ENCODE measurements around the gene IDS. TPM values are rescaled to one million over a fixed set of nuclear protein-coding genes. Genes with fewer than 3 reads are reported as not detected.
"Not testable (repeated sequence)": the region's sequence is repeated elsewhere in the genome, so short reads cannot be mapped to it uniquely, and the experiment has no call there.

Gene IDS, protein sequence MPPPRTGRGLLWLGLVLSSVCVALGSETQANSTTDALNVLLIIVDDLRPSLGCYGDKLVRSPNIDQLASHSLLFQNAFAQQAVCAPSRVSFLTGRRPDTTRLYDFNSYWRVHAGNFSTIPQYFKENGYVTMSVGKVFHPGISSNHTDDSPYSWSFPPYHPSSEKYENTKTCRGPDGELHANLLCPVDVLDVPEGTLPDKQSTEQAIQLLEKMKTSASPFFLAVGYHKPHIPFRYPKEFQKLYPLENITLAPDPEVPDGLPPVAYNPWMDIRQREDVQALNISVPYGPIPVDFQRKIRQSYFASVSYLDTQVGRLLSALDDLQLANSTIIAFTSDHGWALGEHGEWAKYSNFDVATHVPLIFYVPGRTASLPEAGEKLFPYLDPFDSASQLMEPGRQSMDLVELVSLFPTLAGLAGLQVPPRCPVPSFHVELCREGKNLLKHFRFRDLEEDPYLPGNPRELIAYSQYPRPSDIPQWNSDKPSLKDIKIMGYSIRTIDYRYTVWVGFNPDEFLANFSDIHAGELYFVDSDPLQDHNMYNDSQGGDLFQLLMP
- 10 to 100 TPM; 35.4 to 77.8 TPM for total RNA-seq

DNA sequence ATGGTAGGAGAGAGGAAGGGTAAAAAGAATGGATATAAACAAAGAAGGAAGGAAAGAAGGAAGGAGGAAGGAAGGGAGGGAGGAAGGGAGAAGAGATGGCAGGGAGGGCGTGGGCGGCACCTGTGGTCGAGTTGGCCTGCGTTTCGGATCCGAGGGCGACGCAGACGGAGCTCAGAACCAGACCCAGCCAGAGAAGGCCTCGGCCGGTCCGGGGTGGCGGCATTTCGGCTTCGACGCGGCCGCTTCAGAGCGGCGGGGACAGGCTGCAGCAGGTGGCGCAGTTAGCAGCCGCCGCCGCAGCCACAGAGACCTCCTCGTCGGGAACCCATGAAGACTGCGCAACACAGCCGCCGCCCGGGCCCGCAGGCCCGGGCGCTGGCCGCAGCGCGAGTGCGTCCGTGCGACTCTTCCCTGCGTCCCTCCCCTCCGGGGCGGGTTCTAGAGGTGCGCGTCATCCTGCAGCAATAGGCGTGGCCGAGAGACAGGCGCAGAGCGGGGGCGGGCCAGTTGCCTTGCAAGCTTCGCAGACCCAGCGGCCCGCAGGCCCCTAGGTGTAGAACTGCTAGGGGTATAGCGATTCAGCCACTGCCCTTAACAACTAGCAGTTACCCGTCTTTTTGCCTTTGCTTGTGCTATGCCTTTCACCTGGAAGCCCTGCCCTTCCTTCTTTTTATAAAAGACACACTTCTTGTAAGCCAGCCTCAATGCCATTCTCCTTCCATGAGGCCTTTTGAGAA, at the start of gene IDS:
Gene IDS, minus strand, starts transcription at position 392 of the 737 bp plus-strand sequence. Its CDS starts 169 bp downstream, at position 223.
- H3K36me3 Mint-ChIP-seq: peaks cover 5 to 9% of the 10 kb centered on the region in 2 donors
- ATAC-seq (peak; percentile 75), DNase-seq (ENCODE audit: low spot score in 2 of 2) (peak; percentile 78 to 82)
- H3K27ac Mint-ChIP-seq: peak within 1 kb of the TSS; percentile 99 to 100
- H3K9me3 Mint-ChIP-seq: no peaks in the 10 kb centered on the region

DNA sequence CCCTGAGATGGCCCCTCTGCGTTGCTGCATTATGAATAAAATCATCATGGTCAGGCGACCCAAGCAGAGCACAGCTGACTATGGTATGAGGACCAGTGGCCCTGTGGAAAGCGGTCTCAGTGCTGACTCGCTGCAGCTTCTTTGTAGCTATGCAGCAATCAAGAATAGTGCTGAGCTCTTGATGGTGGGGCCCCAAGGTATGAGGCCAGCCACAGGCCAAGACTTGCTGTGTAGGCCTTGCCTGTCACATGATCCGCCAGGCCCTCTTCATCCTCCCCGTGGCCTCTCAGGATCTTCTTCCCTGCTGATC, 46.8 kb upstream of the IDS start:
- H3K27ac Mint-ChIP-seq; H3K9me3 Mint-ChIP-seq; DNase-seq (ENCODE audit: low spot score in 2 of 2); H3K36me3 Mint-ChIP-seq: not testable (repeated sequence)
- ATAC-seq: peak in 1 of 2 donors; percentile 62

DNA sequence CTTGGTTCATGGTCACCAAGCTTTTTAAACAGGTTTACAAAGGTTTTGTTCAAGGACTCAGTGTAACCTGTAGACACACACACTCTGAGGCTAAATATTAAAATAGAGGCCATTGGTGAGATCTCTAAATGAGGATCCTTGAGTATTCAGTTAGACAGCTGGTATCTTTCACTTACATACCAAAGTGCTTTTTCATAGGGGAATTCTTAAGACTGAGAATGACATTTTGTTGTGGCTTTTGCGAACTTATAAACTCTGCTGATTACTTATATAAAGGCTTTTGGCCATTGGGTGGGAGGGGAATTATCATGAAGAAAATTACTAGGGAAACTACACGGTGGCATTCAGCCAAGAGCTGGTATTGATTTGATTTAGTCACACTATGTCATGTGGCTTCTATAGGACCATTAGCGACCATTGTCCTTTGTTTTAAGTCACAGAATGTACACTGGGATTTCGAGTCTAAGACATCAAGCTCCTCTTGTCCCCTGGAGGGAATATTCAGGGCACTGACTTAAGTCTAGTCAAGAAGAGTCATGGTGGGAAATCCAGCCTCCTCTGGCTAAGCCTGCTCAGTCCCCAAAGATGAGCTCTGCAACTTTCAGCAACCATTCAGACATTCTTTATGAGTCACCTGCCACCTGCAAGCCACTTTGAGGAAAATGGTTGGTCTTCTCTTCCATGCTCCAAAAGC, 46.3 kb upstream of the IDS start:
- H3K27ac Mint-ChIP-seq; H3K36me3 Mint-ChIP-seq; DNase-seq (ENCODE audit: low spot score in 2 of 2); H3K9me3 Mint-ChIP-seq: not testable (repeated sequence)
- ATAC-seq: peak; percentile 43 to 79

DNA sequence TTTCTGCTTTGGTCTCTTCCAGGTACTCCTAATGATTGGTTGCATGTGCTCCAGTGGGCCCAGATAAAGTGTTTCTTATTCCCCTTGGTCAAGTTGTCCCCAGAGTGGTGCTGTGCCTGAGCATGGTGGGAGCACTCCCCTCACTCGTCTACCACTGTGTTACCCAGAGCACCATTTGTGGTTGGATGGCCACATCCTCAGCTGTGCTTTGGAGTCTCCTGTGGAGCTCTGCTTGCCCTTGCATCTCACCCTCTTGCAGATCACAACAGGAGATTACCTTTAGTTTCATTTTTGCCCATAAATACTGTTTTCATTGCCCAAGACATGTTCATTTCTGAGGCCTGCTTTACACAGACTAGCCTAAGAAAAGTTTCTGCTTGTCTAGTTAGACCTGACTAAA, 45.3 kb upstream of the IDS start:
- not testable (repeated sequence) for DNase-seq (ENCODE audit: low spot score in 2 of 2); H3K9me3 Mint-ChIP-seq; H3K36me3 Mint-ChIP-seq; H3K27ac Mint-ChIP-seq
- peak in 1 of 2 donors; percentile 31 for ATAC-seq

DNA sequence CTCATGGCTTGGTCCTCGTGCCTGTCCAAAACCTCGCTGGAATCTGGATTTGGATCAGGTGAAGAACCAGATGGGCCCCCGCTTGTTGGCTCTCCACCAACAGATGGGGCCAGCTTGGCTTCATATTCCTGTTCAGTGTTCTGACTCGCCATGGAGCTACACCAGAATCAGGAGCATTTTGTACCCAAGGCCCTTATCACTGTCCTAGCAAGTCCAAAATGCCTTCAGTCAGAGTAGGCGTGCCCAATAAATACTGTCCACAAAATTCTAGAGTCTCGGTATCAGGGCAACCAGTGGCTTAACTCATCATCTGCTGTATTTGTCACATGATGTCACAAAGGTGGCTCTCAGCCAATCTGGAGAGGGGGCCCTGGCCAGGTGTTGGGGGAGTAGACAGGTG, 44.6 kb upstream of the IDS start, which contains the start of gene HSFX3:
Gene HSFX3, minus strand, starts transcription at position 224 of the 400 bp plus-strand sequence. Its CDS starts 72 bp downstream, at position 152.
- not testable (repeated sequence) for H3K9me3 Mint-ChIP-seq; H3K27ac Mint-ChIP-seq; ATAC-seq; DNase-seq (ENCODE audit: low spot score in 2 of 2); H3K36me3 Mint-ChIP-seq

DNA sequence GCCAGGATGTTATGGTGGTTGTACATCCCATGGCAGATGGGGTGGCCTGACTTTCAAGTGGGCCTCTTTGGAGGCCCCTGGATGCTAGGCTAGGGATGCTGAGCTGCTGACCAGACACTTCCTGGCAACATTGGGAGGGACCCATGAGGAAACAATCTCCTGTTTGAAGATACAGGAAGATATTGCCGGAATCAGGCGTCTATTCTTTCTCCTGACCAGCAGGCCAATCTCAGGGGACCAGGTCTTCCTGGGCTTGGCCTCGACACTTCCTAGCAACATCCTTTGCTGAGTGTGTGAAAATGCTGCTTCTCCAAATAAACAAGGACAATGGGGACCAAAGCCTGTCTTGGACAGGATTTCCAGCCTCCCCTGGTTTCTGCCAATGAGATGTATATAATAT, 42.7 kb upstream of the IDS start:
- not testable (repeated sequence) for H3K9me3 Mint-ChIP-seq; H3K27ac Mint-ChIP-seq; DNase-seq (ENCODE audit: low spot score in 2 of 2); ATAC-seq; H3K36me3 Mint-ChIP-seq

DNA sequence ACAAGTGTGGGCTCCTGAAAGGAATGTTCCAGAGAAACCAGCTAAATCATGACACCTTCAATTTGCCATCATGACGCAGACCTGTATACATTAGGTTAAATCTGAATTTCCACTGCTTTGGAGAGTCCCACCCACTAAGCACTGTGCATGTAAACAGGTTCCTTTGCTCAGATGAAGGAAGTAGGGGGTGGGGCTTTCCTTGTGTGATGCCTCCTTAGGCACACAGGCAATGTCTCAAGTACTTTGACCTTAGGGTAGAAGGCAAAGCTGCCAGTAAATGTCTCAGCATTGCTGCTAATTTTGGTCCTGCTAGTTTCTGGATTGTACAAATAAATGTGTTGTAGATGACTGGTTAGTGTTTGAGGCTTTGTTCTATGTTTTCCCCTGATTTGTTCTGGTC, 41.9 kb upstream of the IDS start:
- H3K9me3 Mint-ChIP-seq; H3K27ac Mint-ChIP-seq; H3K36me3 Mint-ChIP-seq; ATAC-seq; DNase-seq (ENCODE audit: low spot score in 2 of 2): not testable (repeated sequence)

DNA sequence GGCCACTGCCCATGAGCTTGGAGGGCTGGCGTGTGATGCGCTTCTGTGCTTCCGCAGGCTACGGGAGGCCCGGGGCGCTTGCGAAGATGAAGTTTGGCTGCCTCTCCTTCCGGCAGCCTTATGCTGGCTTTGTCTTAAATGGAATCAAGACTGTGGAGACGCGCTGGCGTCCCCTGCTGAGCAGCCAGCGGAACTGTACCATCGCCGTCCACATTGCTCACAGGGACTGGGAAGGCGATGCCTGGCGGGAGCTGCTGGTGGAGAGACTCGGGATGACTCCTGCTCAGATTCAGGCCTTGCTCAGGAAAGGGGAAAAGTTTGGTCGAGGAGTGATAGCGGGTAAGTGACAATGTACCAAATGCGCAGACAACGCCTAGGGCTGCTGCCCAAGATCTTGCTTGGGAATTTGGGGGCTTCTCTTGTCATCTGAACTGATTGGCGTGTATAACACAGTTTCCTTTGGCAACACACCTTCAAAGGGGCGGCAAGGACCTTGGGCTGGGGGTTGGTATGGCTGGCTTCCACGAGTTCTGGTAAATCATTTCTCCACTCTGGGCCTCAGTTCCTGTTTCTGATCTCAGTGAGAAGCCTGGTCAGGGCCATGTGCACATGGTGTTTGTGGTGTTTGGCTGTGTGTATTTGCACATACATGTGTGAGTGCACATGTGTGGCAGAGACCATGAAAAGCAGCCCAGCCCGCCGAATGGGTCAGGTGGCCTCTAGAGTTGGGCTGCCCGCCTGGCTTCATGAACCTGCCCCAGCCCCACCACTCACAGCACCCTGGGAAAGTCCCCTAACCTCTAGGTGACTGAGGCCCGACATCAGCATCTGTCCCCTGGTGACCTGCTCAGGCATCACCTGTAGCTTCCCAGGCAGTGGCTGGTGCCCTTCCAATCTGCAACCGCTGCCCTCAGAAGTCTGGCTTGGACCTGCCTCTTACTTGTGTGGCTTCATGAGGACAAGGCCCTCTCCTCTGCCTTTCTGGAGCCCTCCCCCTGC, 40.7 kb upstream of the IDS start:
- H3K36me3 Mint-ChIP-seq, H3K9me3 Mint-ChIP-seq, H3K27ac Mint-ChIP-seq, ATAC-seq: not testable (repeated sequence)
- peak in 1 of 2 donors; percentile 13 for DNase-seq (ENCODE audit: low spot score in 2 of 2)

DNA sequence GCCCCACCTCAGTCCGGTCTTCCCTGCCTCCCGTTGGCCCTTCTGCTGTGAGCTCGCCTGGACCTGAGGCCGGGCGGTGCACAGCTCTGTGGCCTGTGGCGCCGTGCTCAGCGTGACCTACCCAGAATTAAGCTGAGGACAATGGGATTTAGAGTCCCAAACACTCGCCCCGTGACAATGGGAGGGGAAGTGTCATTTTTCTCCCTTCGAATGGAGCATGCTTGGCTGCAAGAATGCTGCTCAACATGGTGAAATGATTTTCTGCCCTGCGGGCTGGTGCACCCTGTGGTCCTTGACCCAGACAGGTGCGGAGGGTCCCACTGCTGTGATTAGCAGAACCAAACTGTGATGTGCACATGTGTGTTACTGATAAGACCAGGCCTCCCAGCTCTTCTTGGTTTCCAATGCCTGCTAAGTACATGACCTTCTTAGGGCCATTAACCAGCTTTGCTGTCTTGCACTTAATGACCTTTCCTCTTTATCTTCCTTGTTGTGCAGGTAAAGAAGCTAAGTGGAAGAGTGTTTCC, 36.5 kb upstream of the IDS start:
- H3K9me3 Mint-ChIP-seq: no peaks in the 10 kb centered on the region
- DNase-seq (ENCODE audit: low spot score in 2 of 2) (no peak), ATAC-seq (no peak)
- no peaks in the 10 kb centered on the region for H3K36me3 Mint-ChIP-seq
- peak overlapping the region; percentile 99 for H3K27ac Mint-ChIP-seq

DNA sequence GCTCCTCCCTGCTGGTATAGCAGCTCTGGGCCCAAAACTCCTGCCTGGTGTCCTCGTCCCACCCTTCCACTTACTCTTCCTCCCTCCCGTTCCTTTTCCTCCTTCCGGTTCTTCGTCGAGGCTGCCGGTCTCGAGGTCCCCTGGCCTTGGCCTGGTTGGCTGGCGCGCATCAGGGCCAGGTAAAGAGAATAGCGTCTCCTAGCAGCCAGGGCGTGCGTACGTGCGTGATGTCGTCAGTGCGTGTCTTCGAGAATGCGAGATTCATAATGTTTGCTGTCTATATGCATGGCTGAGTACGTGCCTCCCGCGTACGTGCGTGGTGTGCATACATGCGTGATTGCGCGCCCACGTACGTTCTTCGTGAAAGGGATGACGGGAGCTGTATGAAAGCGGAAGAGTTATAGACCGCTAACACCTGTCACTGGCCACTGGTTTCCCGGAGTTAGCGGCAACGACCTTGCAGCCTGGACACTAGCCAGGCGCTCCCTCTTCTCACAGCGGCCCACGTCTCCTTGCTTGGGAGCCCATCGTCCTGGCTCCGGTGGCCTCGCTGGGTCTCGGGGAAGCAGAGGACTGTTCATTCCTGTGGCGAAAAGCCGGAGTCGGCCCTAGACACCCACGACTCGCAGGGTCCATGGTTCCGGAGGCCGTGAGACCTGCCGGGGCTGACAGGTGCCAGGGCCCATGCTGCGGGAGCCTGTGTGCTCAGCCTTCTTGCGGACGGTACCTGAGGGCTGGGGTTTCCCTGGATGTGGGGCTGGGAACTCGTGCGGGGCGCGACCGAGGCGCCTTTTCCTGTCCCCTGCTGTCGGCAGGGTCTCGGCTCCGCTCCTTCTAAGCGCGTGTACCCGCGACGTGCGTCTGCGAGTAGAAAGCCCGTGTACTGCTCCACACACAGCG, 35.8 kb upstream of the IDS start, which contains the start of gene EOLA1:
Gene EOLA1, plus strand, starts transcription at position 392 of the 900 bp plus-strand sequence. CDS start 4,619 bp downstream, outside the sequence.
- Mint-ChIP-seq H3K9me3 (no peaks in the 10 kb centered on the region), H3K27ac (peak within 1 kb of the TSS; percentile 99), H3K36me3 (no peaks in the 10 kb centered on the region)
- ATAC-seq (peak; percentile 83 to 84), DNase-seq (ENCODE audit: low spot score in 2 of 2) (peak; percentile 70 to 88)

DNA sequence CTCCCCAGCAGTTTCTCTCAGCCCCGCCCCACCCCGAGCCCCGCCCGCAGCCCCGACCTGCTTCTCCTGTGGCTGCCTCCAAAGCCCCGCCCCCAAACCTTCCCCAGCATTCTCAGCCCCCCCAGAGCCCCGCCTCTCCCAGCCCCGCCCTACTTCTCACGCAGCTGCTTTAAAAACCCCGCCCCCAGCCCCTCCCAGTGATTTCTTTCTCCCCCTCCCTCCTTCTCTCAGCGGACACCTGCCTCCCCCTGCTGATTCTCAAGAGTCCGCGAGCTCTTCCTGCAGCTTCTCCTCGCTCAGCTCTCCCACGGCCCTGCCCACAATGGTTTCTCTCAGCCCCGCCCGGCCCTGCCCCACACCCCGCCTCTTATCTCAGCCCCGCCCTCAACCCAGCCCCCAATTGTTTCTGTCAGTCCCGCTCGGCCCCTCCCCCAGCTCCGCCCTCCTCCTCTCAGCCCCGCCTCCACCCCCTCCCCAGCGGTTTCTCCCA, 35.1 kb upstream of the IDS start:
- peak in 1 of 2 donors; percentile 76 for DNase-seq (ENCODE audit: low spot score in 2 of 2)
- ATAC-seq: peak; percentile 50 to 61
- Mint-ChIP-seq H3K27ac (peak overlapping the region; percentile 99), H3K36me3 (no peaks in the 10 kb centered on the region), H3K9me3 (no peaks in the 10 kb centered on the region)

DNA sequence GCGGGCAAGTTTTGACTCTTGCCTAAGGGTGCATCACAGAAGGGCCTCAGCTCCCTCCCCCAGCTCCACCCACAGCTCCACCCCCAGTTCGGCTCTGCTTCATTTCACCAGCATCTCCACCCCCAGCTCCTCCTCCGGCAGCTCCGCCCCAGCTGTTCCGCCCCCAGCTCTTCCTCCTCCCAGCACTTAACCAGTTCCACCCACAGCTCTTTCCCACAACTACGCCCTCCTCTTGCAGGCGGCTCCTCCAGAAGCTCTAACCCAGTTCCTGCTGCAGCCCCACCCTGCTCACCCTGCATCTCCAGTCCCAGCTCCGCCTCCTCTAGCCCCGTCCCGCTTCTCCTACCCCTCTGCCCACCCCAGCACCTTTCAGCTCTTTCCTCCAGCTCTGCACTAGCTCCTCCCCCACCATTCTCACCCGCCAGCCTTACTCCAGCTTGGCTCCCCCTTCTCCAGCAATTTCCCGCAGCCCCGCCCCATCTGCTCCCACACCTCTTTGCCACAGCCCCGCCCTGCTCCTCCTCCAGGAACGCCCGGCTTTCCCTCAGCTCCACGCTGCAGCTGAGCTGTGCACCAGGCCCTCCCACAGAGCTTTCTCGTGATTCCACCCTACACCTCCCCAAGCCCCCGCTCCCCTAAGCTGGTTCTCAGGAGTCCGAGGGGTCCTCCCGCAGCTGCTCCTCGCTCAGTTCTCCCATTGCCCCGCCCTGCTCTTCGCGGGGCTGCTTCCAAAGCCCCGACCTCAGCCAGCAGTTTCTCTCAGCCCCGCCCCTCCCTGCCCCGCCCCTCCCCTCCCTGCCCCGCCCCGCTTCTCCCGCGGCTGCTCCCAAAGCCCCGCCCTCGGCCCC, 34.4 kb upstream of the IDS start:
- H3K36me3 Mint-ChIP-seq: no peaks in the 10 kb centered on the region
- H3K9me3 Mint-ChIP-seq: no peaks in the 10 kb centered on the region
- ATAC-seq (peak; percentile 51 to 64), DNase-seq (ENCODE audit: low spot score in 2 of 2) (peak; percentile 72 to 82)
- peak overlapping the region; percentile 97 to 99 for H3K27ac Mint-ChIP-seq

DNA sequence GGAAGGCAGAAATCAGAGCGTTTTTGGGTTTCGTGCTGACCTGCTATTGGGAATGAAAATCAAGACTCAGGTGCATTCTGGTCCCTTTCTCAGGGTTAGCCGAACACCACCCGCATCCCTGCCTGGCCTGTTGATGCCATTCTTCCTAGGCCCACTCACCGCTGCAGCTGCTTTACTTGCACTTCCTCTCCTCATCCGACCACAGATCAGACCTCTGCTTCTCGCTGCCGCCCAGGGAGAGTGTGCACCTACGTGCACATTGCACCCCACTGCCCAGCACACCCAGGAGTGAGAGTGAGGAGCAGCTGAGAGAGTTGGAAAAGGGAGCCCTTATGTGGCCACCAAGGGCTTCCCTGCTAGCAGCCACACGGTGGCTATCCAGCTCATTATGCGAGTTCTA, 32.4 kb upstream of the IDS start:
- DNase-seq (ENCODE audit: low spot score in 2 of 2); H3K9me3 Mint-ChIP-seq; H3K36me3 Mint-ChIP-seq; H3K27ac Mint-ChIP-seq; ATAC-seq: not testable (repeated sequence)

All from activated naive CD4-positive, alpha-beta T cell treated with anti-CD3 and anti-CD28 coated beads, Interleukin-2, amount 50 U/mL, for 72 hours (primary cell).